A549 treated with dexamethasone at 1 μM for 4 hours (cell line): ENCODE data around the gene NAPEPLD. TPM values are rescaled to one million over a fixed set of nuclear protein-coding genes. Genes with fewer than 3 reads are reported as not detected.

Experiments used
- total RNA-seq: library from RNA; stranded (reverse); fragments of 200-300 nt; extraction: Qiagen RNA extraction; gene quantifications from 5 replicates; pipeline ENCODE4 v1.2.3, GENCODE V29; 2022

NAPEPLD gene
- 2.7 to 4.9 TPM (median 3.7 TPM) in 5 replicates for total RNA-seq

DNA sequence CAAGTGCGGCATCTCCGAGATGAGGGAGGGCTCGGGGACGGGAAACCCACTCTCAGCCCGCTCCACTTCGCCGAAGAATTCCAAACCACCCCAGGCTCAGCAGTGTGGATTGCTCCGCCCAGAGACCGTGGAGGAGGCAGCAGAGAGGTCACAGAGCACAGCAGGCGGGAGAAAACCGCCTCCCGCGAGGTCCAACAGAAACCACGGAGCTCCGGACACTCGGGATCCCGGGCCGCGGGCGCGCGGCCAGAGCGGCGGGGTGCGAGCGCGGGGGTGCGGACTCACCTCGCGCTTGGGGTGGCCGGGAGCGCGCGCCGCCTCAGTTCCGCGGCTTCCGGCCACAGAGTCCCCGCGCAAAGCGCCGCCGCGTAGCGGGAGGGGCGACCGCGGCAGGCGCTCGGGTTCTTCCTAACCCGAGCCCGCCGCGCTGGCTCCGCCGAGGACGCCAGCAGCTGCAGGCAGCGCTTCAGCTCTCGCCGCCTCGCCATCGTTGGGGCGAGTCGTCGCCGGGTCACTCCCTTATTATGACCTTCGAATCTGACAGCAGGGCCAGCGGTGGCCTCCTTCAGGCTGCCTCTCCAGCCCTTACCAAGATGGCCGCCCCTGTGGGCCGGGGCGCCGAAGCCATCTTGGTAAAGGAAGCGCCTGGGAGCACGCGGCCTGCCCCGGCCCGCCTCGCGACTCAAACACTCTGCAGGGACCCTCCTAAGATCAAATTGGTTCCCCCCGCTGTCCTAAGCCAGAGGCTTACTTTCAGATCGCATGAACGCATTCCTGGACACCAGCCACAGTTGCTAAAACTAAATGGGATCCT, at the start of gene NAPEPLD:
TSS of gene NAPEPLD (minus strand) at position 106 of the 814 bp plus-strand sequence. CDS start 20,323 bp downstream, outside the sequence.

DNA sequence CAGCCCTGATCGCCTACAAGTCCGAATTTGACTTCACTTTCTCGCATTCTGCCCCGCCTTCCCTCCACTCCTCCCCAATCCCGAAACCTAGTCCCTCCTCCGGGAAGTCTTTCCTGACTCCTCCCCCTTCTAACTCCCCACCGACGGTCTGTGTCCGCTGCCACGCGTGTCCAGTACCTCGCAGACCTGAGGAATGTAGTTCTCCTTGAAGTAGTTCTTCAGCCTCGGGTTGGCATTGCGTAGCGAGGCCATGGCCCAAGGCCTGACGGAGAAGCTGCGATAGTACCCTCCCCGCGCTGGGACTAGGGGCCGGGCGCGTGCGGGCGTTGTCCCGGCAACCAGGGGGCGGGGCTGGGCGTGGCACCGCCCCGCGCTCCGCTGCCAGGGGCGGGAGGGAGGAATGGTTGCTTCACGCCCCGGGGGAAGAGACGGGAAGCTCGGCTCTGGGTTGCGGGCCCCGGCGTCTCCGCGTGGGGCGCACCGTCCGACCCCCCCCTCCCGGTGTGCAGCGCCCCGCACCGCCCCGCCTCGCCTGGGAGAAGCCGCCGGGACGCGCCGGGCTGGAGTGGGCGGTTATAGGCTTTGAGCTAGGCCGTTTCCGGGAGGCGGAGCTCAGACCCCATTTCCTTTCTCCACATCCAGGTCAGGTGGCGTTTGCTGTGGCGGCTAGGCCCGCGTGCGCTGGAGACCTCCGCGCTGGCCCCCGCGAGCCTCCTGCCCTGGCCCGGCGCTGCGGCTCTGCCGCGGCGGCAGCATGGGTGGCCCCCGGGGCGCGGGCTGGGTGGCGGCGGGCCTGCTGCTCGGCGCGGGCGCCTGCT, 74.2 kb downstream of the NAPEPLD start, which contains the start of the genes ARMC10 and FBXL13:
TSS of gene ARMC10 (plus strand) at position 622 of the 818 bp plus-strand sequence. CDS start at position 755, 133 bp downstream.
TSS of gene FBXL13 (minus strand) at position 278 of the 818 bp plus-strand sequence.

Other genes starting within 250 kb of the NAPEPLD start
- 0.03 to 0.13 TPM (median 0.06 TPM) in 4 of 5 replicates, not detected in the other for gene LRRC17, start 236.1 kb downstream of the NAPEPLD start, total RNA-seq
- 0.09 to 0.62 TPM (median 0.31 TPM) in 5 replicates for gene FBXL13, start 74.3 kb downstream of the NAPEPLD start, total RNA-seq
- gene ARMC10, start 74.0 kb downstream of the NAPEPLD start, total RNA-seq: 21.3 to 31.5 TPM (median 30.0 TPM) in 5 replicates
- gene PMPCB, start 148.3 kb upstream of the NAPEPLD start, total RNA-seq: 58.7 to 72.4 TPM (median 62.8 TPM) in 5 replicates
- gene DNAJC2, start 195.7 kb upstream of the NAPEPLD start, total RNA-seq: 39.2 to 43.2 TPM (median 40.5 TPM) in 5 replicates
- gene PSMC2, start 198.5 kb upstream of the NAPEPLD start, total RNA-seq: 158 to 202 TPM (median 159 TPM) in 5 replicates